ENCODE data around the gene VSIR.

DNA sequence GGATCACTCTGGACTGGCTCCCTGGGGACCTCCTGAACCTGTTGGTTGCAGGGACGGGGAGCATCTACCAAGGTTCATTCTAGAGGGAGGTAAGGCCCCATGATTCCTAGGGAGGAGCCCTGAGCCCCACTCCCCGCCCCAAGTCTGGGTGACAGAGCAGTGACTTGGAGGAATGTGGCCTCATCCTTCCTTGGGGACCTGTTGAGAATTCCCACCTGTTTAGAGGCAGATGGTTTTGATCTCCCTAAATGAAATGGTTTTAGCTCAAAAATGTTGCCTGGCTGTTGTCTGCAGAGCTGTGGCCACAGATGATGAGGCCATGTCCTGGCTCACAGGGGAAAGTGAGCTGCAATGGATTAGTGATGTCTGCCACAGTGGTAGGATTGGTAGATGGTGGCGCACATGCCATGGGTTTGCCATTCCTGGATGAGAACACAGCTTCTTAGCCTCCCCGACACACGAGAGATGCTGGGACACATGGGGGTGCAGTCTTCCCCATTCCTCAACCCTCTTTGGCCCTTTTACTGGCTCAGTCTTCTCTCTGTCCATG lies 66.0 kb downstream of the VSIR start:
- TF ChIP-seq POLR2A (IDR thresholded peaks at IDR 0.05): no peak
- TF ChIP-seq, protein P1, sequence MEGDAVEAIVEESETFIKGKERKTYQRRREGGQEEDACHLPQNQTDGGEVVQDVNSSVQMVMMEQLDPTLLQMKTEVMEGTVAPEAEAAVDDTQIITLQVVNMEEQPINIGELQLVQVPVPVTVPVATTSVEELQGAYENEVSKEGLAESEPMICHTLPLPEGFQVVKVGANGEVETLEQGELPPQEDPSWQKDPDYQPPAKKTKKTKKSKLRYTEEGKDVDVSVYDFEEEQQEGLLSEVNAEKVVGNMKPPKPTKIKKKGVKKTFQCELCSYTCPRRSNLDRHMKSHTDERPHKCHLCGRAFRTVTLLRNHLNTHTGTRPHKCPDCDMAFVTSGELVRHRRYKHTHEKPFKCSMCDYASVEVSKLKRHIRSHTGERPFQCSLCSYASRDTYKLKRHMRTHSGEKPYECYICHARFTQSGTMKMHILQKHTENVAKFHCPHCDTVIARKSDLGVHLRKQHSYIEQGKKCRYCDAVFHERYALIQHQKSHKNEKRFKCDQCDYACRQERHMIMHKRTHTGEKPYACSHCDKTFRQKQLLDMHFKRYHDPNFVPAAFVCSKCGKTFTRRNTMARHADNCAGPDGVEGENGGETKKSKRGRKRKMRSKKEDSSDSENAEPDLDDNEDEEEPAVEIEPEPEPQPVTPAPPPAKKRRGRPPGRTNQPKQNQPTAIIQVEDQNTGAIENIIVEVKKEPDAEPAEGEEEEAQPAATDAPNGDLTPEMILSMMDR (IDR thresholded peaks at IDR 0.05 in 8 of 11, conservative IDR thresholded peaks at IDR 0.05 in 3 of 11): no peak
